GM12878 (cell line): Measurements from ENCODE around the gene HMCN2. TPM values are rescaled to one million over a fixed set of nuclear protein-coding genes. Genes with fewer than 3 reads are reported as not detected.

ENCODE experiments used
- ATAC-seq: fragments of 200-7000 bp; cut with Tn5 transposase; 3 replicates; pipeline ENCODE4 v1.9.1; 2020; ENCODE audit warnings: mild to moderate bottlenecking, moderate library complexity
- BruUV-seq: library from RNA; stranded (reverse); fragments of 400-500 nt; replicated peaks from 2 replicates; lab custom pipeline; 2021; lab: Mats Ljungman, UMichigan
- CTCF ChIA-PET: fragments of 300-600 bp; sonication (Branson Sonifier 250); formaldehyde crosslinking; extraction: SDS; loops from one replicate; lab custom pipeline; 2021; ENCODE audit warnings: inconsistent platforms; lab: Yijun Ruan, JAX
- POLR2A ChIA-PET: fragments of 350-600 bp; formaldehyde crosslinking; extraction: SDS; loops from one replicate; lab custom pipeline; 2021; ENCODE audit warnings: inconsistent platforms; lab: Charles Lee
- RAD21 ChIA-PET: fragments of 300-600 bp; sonication (Branson Sonifier 250); formaldehyde crosslinking; loops from one replicate; lab custom pipeline; 2023; ENCODE audit warnings: antibody characterized with exemption; ENCODE audit not compliant: unreplicated experiment; lab: Charles Lee
- SMC1A ChIA-PET: fragments of 300-600 bp; sonication (Branson Sonifier 250); formaldehyde crosslinking; loops from one replicate; lab custom pipeline; 2023; ENCODE audit not compliant: unreplicated experiment, uncharacterized antibody; lab: Charles Lee
- DNase-seq: peaks from one replicate; pipeline ENCODE4 v3.0.0-alpha.2; 2011; ENCODE audit warnings: low read depth, low spot score
- FAIRE-seq: peaks from 3 replicates; lab custom pipeline; 2011; peaks lifted over from hg19 to GRCh38; lab: Jason Lieb, UNC
- H2AFZ ChIP-seq: 2 replicates; pipeline ENCODE4 v1.6.0; 2011; ENCODE audit warnings: low read depth, low read length, control low read depth; ENCODE audit not compliant: control insufficient read depth
- H3K27ac ChIP-seq: 2 replicates; pipeline ENCODE4 v1.5.1; 2011; ENCODE audit warnings: control low read depth; ENCODE audit not compliant: control insufficient read depth, insufficient read depth
- H3K27me3 ChIP-seq, 2 experiments: replicated peaks in 1 of 2; 2 replicates each; pipeline versions ENCODE4 v1.6.0 to v1.6.1; 2011; ENCODE audit warnings: low read length in 1 of 2; ENCODE audit not compliant: control insufficient read depth in 2 of 2, insufficient read depth in 2 of 2
- H3K36me3 ChIP-seq, 2 experiments: 2 replicates each; pipeline ENCODE4 v1.5.1; 2011; ENCODE audit warnings: low read length in 1 of 2; ENCODE audit not compliant: control insufficient read depth in 2 of 2, insufficient read depth in 2 of 2
- H3K4me1 ChIP-seq: 2 replicates; pipeline ENCODE4 v1.6.1; 2011; ENCODE audit warnings: mild to moderate bottlenecking, low read length, moderate library complexity, mixed read lengths; ENCODE audit not compliant: control insufficient read depth, insufficient read depth
- H3K4me2 ChIP-seq: 2 replicates; pipeline ENCODE4 v1.6.0; 2011; ENCODE audit warnings: control low read depth; ENCODE audit not compliant: control insufficient read depth, insufficient read depth
- H3K4me3 ChIP-seq: fragments of 200-600 bp; sonication (generic); 2 replicates; pipeline ENCODE4 v1.5.1; 2016
- H3K79me2 ChIP-seq: 2 replicates; pipeline ENCODE4 v1.6.0; 2011; ENCODE audit warnings: low read length; ENCODE audit not compliant: control insufficient read depth, insufficient read depth
- H3K9ac ChIP-seq: 2 replicates; pipeline ENCODE4 v1.8.0; 2011; ENCODE audit warnings: low read length, control low read depth, mixed read lengths; ENCODE audit not compliant: control insufficient read depth, insufficient read depth
- H3K9me3 ChIP-seq: replicated peaks from 3 replicates; pipeline ENCODE4 v1.5.1; 2011; ENCODE audit warnings: mild to moderate bottlenecking, low read length; ENCODE audit not compliant: control insufficient read depth, insufficient read depth
- H4K20me1 ChIP-seq: 2 replicates; pipeline ENCODE4 v1.6.0; 2011; ENCODE audit not compliant: control insufficient read depth, insufficient read depth
- CHD4 ChIP-seq: fragments of 200-600 bp; sonication (generic); IDR thresholded peaks from 2 replicates; pipeline ENCODE4 v1.6.1; 2016; ENCODE audit warnings: mild to moderate bottlenecking
- KLF5 ChIP-seq: fragments of 450-650 bp; IDR thresholded peaks from 2 replicates; pipeline ENCODE4 v1.6.1; 2014; ENCODE audit warnings: mild to moderate bottlenecking; ENCODE audit not compliant: partially characterized antibody
- MTA2 ChIP-seq: fragments of 450-650 bp; IDR thresholded peaks from 2 replicates; pipeline ENCODE4 v1.6.1; 2016; ENCODE audit warnings: low read depth, mild to moderate bottlenecking, moderate library complexity
- NFXL1 ChIP-seq: fragments of 450-650 bp; IDR thresholded peaks from 2 replicates; pipeline ENCODE4 v1.6.1; 2017; ENCODE audit warnings: antibody characterized with exemption, mild to moderate bottlenecking, borderline replicate concordance
- PAX8 ChIP-seq: fragments of 450-650 bp; IDR thresholded peaks from 2 replicates; pipeline ENCODE4 v1.6.1; 2017; ENCODE audit warnings: mild to moderate bottlenecking, moderate library complexity
- SIX5 ChIP-seq: IDR thresholded peaks from 2 replicates; pipeline ENCODE4 v1.6.1; 2011; ENCODE audit warnings: mild to moderate bottlenecking, low read depth, low read length, moderate library complexity; ENCODE audit not compliant: severe bottlenecking
- WGBS: methylation state at CpG from one replicate; pipeline ENCODE4 v1.1.6; 2016; ENCODE audit warnings: low lambda C conversion rate; ENCODE audit not compliant: insufficient replicate concordance, insufficient coverage; ENCODE audit errors: missing lambda C conversion rate; 5-methylcytosine and 5-hydroxymethylcytosine counted together
- in situ Hi-C: fragments of 300-500 bp; cut with MboI; formaldehyde crosslinking; loops from 9 replicates; pipeline ENCODE4 v1.14.3; 2018; ENCODE audit warnings: mixed read lengths
- intact Hi-C: fragments of 100-400 bp; cut with micrococcal nuclease; formaldehyde crosslinking; loops from one replicate; pipeline ENCODE4 v1.14.2; 2022; ENCODE audit not compliant: unreplicated experiment
- polyA plus RNA-seq, 11 experiments: library from polyadenylated mRNA; depleted of rRNA in 4 of 11; unstranded in 6 of 11; stranded (reverse) in 5 of 11; fragments of >200 nt; fragmentation: Nextera tagmentation in 4 of 11; fragmentation: Illumina TruSeq in 1 of 11; extraction: Ambion mirVana in 4 of 11; extraction: Trizol in 1 of 11; gene quantifications; 1 replicate in 1 of 11; 2 replicates in 10 of 11; pipeline versions ENCODE4 v1.2.1 to v1.2.3, GENCODE V29; 2011 to 2016; ENCODE audit warnings: inconsistent platforms in 2 of 11, missing spikeins in 2 of 11, low read depth in 1 of 11
- total RNA-seq, 4 experiments: library from RNA; depleted of rRNA in 3 of 4; stranded (reverse); fragments of >200 nt in 3 of 4; fragmentation: Illumina TruSeq in 1 of 4; extraction: Trizol in 1 of 4; gene quantifications; 2 replicates each; pipeline versions ENCODE4 v1.2.1 to v1.2.3, GENCODE V29; 2013 to 2021
- TF ChIP-seq, protein P1 (sequence below): fragments of 450-650 bp; IDR thresholded peaks from 2 replicates; pipeline ENCODE4 v1.6.1; 2016; ENCODE audit warnings: mild to moderate bottlenecking

HMCN2 gene
- total and polyA plus RNA-seq, 10 of the 15 experiments (the other 5 are each of a cell fraction or from before 2014, with no cell fraction given): 0.04 TPM; not detected in 9

DNA sequence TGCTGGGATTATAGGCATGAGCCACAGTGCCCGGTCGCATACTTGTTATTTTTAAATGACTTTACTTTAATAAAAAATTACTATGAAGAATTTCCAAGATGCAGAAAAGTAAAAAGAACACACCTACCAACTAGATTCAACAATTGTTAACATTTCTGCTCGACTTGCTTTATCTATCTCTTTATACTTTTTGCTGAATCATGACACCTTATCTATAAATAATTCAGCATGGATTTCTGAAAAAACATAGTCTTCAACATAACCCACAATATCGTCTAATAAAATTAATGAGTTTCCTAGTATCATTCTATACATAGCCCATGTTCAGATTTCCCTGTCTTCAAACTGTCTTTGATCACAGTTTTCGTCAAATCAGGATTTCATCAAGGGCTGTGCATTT, 25.9 kb downstream of the HMCN2 start (continued):
- TF ChIP-seq, protein P1, sequence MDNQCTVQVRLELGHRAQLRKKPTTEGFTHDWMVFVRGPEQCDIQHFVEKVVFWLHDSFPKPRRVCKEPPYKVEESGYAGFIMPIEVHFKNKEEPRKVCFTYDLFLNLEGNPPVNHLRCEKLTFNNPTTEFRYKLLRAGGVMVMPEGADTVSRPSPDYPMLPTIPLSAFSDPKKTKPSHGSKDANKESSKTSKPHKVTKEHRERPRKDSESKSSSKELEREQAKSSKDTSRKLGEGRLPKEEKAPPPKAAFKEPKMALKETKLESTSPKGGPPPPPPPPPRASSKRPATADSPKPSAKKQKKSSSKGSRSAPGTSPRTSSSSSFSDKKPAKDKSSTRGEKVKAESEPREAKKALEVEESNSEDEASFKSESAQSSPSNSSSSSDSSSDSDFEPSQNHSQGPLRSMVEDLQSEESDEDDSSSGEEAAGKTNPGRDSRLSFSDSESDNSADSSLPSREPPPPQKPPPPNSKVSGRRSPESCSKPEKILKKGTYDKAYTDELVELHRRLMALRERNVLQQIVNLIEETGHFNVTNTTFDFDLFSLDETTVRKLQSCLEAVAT: no peak
- TF ChIP-seq PAX8: no peak
- no peak for TF ChIP-seq NFXL1
- TF ChIP-seq CHD4: no peak
- TF ChIP-seq SIX5: no peak

DNA sequence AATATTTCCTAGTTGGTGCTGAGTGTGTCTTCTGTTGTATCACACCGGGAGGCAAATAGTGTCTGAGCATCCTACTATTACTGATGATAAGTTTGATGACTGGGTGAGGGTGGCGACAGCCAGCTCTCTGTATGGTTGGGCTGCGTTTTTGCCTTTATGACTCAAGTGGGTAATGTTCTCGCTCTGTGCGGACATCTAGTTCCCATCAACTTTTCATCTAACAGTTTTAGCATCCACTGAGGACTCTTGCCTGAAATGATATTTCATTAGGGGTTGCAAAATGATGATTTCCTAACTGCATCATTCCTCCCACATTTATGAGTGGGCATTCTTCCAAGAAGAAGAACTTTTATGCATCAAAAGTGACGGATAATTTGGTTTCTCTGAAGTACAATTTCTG, 26.5 kb downstream of the HMCN2 start:
- ChIA-PET RAD21 (no interaction called here), POLR2A (no interaction called here), SMC1A (no interaction called here), CTCF (no interaction called here)
- FAIRE-seq (no peak), ATAC-seq (no peak), DNase-seq (no peak)
- H3K79me2 ChIP-seq: no peaks in the 10 kb centered on the region
- no peak for TF ChIP-seq MTA2
- no peak for TF ChIP-seq KLF5
- in situ Hi-C loops (no loop called here), intact Hi-C loops (no loop called here)
- no peaks in the 10 kb centered on the region for H3K9me3 ChIP-seq
- H3K27me3 ChIP-seq: peaks cover 1 to 3% of the 10 kb centered on the region in 2 experiments; a peak in 3 of 4 replicates
- no peak overlapping the region for H3K4me2 ChIP-seq
- WGBS: 14% methylated on average over 6 of the region's 6 CpGs
- no peaks in the 10 kb centered on the region for H4K20me1 ChIP-seq
- no peak overlapping the region for H2AFZ ChIP-seq
- no TSS peak for BruUV-seq
- no peak overlapping the region for H3K27ac ChIP-seq
- H3K4me3 ChIP-seq: no peak overlapping the region
- H3K4me1 ChIP-seq: no peaks in the 10 kb centered on the region
- H3K9ac ChIP-seq: no peak overlapping the region
- H3K36me3 ChIP-seq: no peaks in the 10 kb centered on the region
